GM12891 (cell line): ENCODE results near the gene SLC13A3.

Experiments
- POLR2A ChIP-seq: IDR thresholded peaks from 2 replicates; pipeline ENCODE4 v1.6.1; 2011; ENCODE audit warnings: low read depth, low read length, control low read depth
- POLR2AphosphoS5 ChIP-seq: IDR thresholded peaks from 2 replicates; pipeline ENCODE4 v1.6.1; 2011; ENCODE audit warnings: low read depth, low read length, control low read depth

GRCh38 chr20:46652699-46653098 lies 1.4 kb upstream of the SLC13A3 start:
- no peak for TF ChIP-seq POLR2A
- TF ChIP-seq POLR2AphosphoS5: no peak
